Measurements from ENCODE around the gene SNCG.
"Not testable (repeated sequence)": the region's sequence is repeated elsewhere in the genome, so short reads cannot be mapped to it uniquely, and the experiment has no call there.

GRCh38 chr10:87009134-87009696 is 50.8 kb downstream of the SNCG start:
- not testable (repeated sequence) for TF ChIP-seq CTCF (IDR thresholded peaks at IDR 0.05; ENCODE audit: low read length); EZH2 (optimal IDR thresholded peaks at IDR 0.05; ENCODE audit: low read depth, low read length)

Data from MM.1S (cell line).